OCI-LY3 (cell line): ENCODE results near the gene KDM8.

Experiments used
- H2AFZ ChIP-seq: fragments of 200-600, 300-600 bp; shearing (Covaris generic); 2 replicates; pipeline ENCODE4 v1.6.0; 2014; ENCODE audit warnings: antibody characterized with exemption, low read depth, low read length
- H3K27ac ChIP-seq: fragments of 200-600, 300-600 bp; sonication (generic); 2 replicates; pipeline ENCODE4 v1.5.1; 2014; ENCODE audit warnings: mild to moderate bottlenecking, low read length, moderate library complexity, mixed read lengths
- H3K27me3 ChIP-seq: fragments of 200-600, 300-600 bp; sonication (generic); 2 replicates; pipeline ENCODE4 v1.6.1; 2014; ENCODE audit warnings: low read depth, low read length, mixed read lengths
- H3K36me3 ChIP-seq: fragments of 200-600, 300-600 bp; sonication (generic); replicated peaks from 2 replicates; pipeline ENCODE3; 2014; ENCODE audit warnings: low read depth, low read length, mixed read lengths
- H3K4me1 ChIP-seq: fragments of 300-600, 200-600 bp; sonication (generic); 2 replicates; pipeline ENCODE4 v1.6.1; 2014; ENCODE audit warnings: low read length, mixed read lengths
- H3K4me2 ChIP-seq: fragments of 200-600, 300-600 bp; sonication (generic); 2 replicates; pipeline ENCODE4 v1.6.1; 2014; ENCODE audit warnings: low read length, mixed read lengths
- H3K4me3 ChIP-seq: fragments of 300-600, 200-600 bp; sonication (generic); 2 replicates; pipeline ENCODE4 v1.5.1; 2014; ENCODE audit warnings: antibody characterized with exemption, mild to moderate bottlenecking, low read length, moderate library complexity
- H3K79me2 ChIP-seq: fragments of 300-600, 200-600 bp; shearing (Covaris generic); 2 replicates; pipeline ENCODE4 v1.6.1; 2014; ENCODE audit warnings: mild to moderate bottlenecking, low read length, mixed read lengths
- H3K9ac ChIP-seq: fragments of 300-600, 200-600 bp; shearing (Covaris generic); 2 replicates; pipeline ENCODE4 v1.6.0; 2014; ENCODE audit warnings: mild to moderate bottlenecking, low read length, moderate library complexity
- H3K9me3 ChIP-seq: fragments of 200-600, 300-600 bp; shearing (Covaris generic); 2 replicates; pipeline ENCODE4 v1.6.1; 2014; ENCODE audit warnings: low read length, mixed read lengths; ENCODE audit not compliant: insufficient read depth
- H4K20me1 ChIP-seq: fragments of 200-600, 300-600 bp; sonication (generic); 2 replicates; pipeline ENCODE4 v1.6.1; 2016; ENCODE audit warnings: low read length, mixed read lengths; ENCODE audit not compliant: insufficient read depth
- CTCF ChIP-seq: fragments of 200-600, 300-600 bp; sonication (generic); IDR thresholded peaks from 2 replicates; pipeline ENCODE4 v1.5.1; 2014; ENCODE audit warnings: antibody characterized with exemption, low read length, low read depth
- EZH2phosphoT487 ChIP-seq: fragments of 200-600 bp; shearing (Covaris generic); IDR thresholded peaks from 2 replicates; pipeline ENCODE4 v1.6.1; 2018; ENCODE audit warnings: antibody characterized with exemption, mixed run types, low read depth

The KDM8 gene

GRCh38 chr16:27185776-27186130 lies 17.6 kb upstream of the KDM8 start:
- Histone ChIP-seq H3K4me2 (no peak overlapping the region), H2AFZ (no peak overlapping the region)

GRCh38 chr16:27188633-27189032 lies 14.7 kb upstream of the KDM8 start:
- H3K4me2 ChIP-seq, result no peak overlapping the region
- no peak overlapping the region for H3K4me3 ChIP-seq
- H3K36me3 ChIP-seq, result no peaks in the 10 kb centered on the region
- H3K9ac ChIP-seq, result no peak overlapping the region
- H2AFZ ChIP-seq, result no peak overlapping the region
- no peaks in the 10 kb centered on the region; the same call in 1 of the 2 replicates for H3K27me3 ChIP-seq
- no peak overlapping the region for H3K27ac ChIP-seq
- H3K4me1 ChIP-seq, result no peaks in the 10 kb centered on the region
- H4K20me1 ChIP-seq, result no peaks in the 10 kb centered on the region
- no peaks in the 10 kb centered on the region for H3K9me3 ChIP-seq
- TF ChIP-seq EZH2phosphoT487 (no peak), CTCF (no peak)
- no peaks in the 10 kb centered on the region for H3K79me2 ChIP-seq

More at GRCh38 chr16:27185776-27186130, 17.6 kb upstream of the KDM8 start:
- H3K27ac ChIP-seq, result no peak overlapping the region
- H3K9ac ChIP-seq, result no peak overlapping the region
- no peaks in the 10 kb centered on the region for H3K79me2 ChIP-seq
- no peak for TF ChIP-seq EZH2phosphoT487
- no peak for TF ChIP-seq CTCF
- no peaks in the 10 kb centered on the region for H4K20me1 ChIP-seq
- H3K4me1 ChIP-seq, result no peaks in the 10 kb centered on the region
- H3K27me3 ChIP-seq, result peaks cover 25% of the 10 kb centered on the region
- no peaks in the 10 kb centered on the region for H3K9me3 ChIP-seq
- H3K36me3 ChIP-seq, result no peaks in the 10 kb centered on the region
- no peak overlapping the region for H3K4me3 ChIP-seq

GRCh38 chr16:27189335-27189972 lies 13.9 kb upstream of the KDM8 start:
- no peaks in the 10 kb centered on the region for H3K4me1 ChIP-seq
- no peaks in the 10 kb centered on the region for H3K9me3 ChIP-seq
- no peak for TF ChIP-seq CTCF
- TF ChIP-seq EZH2phosphoT487, result no peak
- no peak overlapping the region for H3K4me2 ChIP-seq
- no peaks in the 10 kb centered on the region for H3K79me2 ChIP-seq
- H4K20me1 ChIP-seq, result no peaks in the 10 kb centered on the region
- H3K27me3 ChIP-seq, result no peaks in the 10 kb centered on the region; the same call in 1 of the 2 replicates
- H3K27ac ChIP-seq, result no peak overlapping the region
- no peak overlapping the region for H2AFZ ChIP-seq
- H3K9ac ChIP-seq, result no peak overlapping the region
- no peaks in the 10 kb centered on the region for H3K36me3 ChIP-seq
- no peak overlapping the region for H3K4me3 ChIP-seq

GRCh38 chr16:27190316-27190871 lies 12.9 kb upstream of the KDM8 start:
- H3K9ac ChIP-seq, result no peak overlapping the region
- no peak overlapping the region for H2AFZ ChIP-seq
- no peaks in the 10 kb centered on the region for H3K79me2 ChIP-seq
- H3K4me3 ChIP-seq, result no peak overlapping the region
- no peak overlapping the region for H3K27ac ChIP-seq
- no peak overlapping the region for H3K4me2 ChIP-seq
- H3K27me3 ChIP-seq, result peaks cover 3% of the 10 kb centered on the region; the same call in 1 of the 2 replicates
- H3K4me1 ChIP-seq, result no peaks in the 10 kb centered on the region
- no peaks in the 10 kb centered on the region for H3K36me3 ChIP-seq
- H3K9me3 ChIP-seq, result no peaks in the 10 kb centered on the region
- TF ChIP-seq CTCF (no peak), EZH2phosphoT487 (no peak)
- no peaks in the 10 kb centered on the region for H4K20me1 ChIP-seq
